Measurements from ENCODE around the gene SLC10A3. TPM values are rescaled to one million over a fixed set of nuclear protein-coding genes. Genes with fewer than 3 reads are reported as not detected.

SLC10A3 gene
- total RNA-seq, 1 donor from 2014 or later, result 20.6 TPM

DNA sequence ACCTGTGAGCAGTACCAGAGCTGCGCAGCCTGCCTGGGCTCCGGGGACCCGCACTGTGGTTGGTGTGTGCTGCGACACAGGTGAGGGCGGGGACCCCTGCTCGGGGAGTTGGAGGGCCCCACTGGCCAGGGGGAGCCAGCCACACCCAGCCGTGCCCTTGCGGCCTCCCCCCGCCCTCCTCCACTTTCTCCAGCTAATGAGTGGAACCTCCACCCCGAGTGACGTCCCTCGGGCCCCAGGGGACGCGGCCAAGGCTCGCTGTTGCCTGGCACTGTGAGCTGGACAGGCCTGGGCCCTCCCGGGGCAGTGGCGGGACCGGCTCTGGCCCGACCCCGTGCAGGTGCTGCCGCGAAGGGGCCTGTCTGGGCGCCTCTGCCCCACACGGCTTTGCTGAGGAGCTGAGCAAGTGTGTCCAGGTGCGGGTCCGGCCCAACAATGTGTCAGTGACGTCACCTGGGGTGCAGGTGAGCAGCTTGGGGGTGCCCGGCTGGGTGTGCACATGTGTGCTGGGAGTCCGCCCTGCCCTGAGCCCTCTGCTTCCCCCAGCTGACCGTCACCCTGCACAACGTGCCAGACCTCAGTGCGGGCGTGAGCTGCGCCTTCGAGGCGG, 26.7 kb downstream of the SLC10A3 start:
- peaks cover 9% of the 10 kb centered on the region for H3K36me3 Mint-ChIP-seq (ENCODE audit: unreplicated experiment)
- no peak for DNase-seq (ENCODE audit: extremely low spot score, unreplicated experiment)
- H3K4me1 Mint-ChIP-seq (ENCODE audit: unreplicated experiment), result peaks cover 11% of the 10 kb centered on the region
- no peaks in the 10 kb centered on the region for H3K9me3 Mint-ChIP-seq (ENCODE audit: unreplicated experiment)
- TF ChIP-seq, protein P1, sequence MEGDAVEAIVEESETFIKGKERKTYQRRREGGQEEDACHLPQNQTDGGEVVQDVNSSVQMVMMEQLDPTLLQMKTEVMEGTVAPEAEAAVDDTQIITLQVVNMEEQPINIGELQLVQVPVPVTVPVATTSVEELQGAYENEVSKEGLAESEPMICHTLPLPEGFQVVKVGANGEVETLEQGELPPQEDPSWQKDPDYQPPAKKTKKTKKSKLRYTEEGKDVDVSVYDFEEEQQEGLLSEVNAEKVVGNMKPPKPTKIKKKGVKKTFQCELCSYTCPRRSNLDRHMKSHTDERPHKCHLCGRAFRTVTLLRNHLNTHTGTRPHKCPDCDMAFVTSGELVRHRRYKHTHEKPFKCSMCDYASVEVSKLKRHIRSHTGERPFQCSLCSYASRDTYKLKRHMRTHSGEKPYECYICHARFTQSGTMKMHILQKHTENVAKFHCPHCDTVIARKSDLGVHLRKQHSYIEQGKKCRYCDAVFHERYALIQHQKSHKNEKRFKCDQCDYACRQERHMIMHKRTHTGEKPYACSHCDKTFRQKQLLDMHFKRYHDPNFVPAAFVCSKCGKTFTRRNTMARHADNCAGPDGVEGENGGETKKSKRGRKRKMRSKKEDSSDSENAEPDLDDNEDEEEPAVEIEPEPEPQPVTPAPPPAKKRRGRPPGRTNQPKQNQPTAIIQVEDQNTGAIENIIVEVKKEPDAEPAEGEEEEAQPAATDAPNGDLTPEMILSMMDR (IDR thresholded peaks at IDR 0.05), result no peak
- H3K27ac Mint-ChIP-seq (ENCODE audit: unreplicated experiment), result no peak overlapping the region
- no peak overlapping the region for H3K4me3 Mint-ChIP-seq (ENCODE audit: unreplicated experiment)
- H3K27me3 Mint-ChIP-seq (ENCODE audit: unreplicated experiment), result no peaks in the 10 kb centered on the region

DNA sequence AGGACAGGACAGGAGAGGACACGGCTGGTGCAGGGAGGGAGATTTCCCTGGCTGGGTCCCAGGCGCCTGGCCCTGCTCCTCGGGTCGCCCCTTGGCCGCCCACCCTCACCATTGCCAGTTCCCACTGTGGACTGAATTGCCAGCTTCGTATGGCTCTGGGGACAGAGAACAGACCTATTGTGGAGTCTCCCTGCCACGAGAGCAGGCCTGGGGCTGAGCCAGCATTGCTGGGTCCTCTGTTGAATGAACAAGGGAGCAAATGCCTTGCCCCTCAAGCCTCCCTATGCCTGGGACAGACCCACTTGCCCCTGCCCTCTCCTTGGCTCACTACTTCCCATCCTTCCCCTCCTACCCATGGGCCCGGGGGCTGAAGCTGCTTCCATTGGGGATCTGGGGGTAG, 28.0 kb downstream of the SLC10A3 start:
- Mint-ChIP-seq H3K4me3 (ENCODE audit: unreplicated experiment) (no peak overlapping the region), H3K27me3 (ENCODE audit: unreplicated experiment) (no peaks in the 10 kb centered on the region), H3K9me3 (ENCODE audit: unreplicated experiment) (no peaks in the 10 kb centered on the region), H3K27ac (ENCODE audit: unreplicated experiment) (no peak overlapping the region), H3K36me3 (ENCODE audit: unreplicated experiment) (peaks cover 10% of the 10 kb centered on the region), H3K4me1 (ENCODE audit: unreplicated experiment) (peaks cover 12% of the 10 kb centered on the region)
- DNase-seq (ENCODE audit: extremely low spot score, unreplicated experiment), result no peak
- TF ChIP-seq, protein P1 (IDR thresholded peaks at IDR 0.05), result no peak

DNA sequence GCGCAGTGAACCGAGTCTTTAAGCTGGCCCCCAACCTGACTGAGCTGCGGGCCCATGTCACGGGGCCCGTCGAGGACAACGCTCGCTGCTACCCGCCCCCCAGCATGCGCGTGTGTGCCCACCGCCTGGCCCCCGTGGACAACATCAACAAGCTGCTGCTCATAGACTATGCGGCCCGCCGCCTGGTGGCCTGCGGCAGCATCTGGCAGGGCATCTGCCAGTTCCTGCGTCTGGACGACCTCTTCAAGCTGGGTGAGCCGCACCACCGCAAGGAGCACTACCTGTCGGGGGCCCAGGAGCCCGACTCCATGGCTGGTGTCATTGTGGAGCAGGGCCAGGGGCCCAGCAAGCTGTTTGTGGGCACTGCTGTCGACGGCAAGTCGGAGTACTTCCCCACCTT, 30.1 kb downstream of the SLC10A3 start:
- peaks cover 14% of the 10 kb centered on the region for H3K4me1 Mint-ChIP-seq (ENCODE audit: unreplicated experiment)
- H3K4me3 Mint-ChIP-seq (ENCODE audit: unreplicated experiment), result peak overlapping the region; percentile 83
- DNase-seq (ENCODE audit: extremely low spot score, unreplicated experiment), result no peak
- H3K27me3 Mint-ChIP-seq (ENCODE audit: unreplicated experiment), result no peaks in the 10 kb centered on the region
- no peak overlapping the region for H3K27ac Mint-ChIP-seq (ENCODE audit: unreplicated experiment)
- H3K36me3 Mint-ChIP-seq (ENCODE audit: unreplicated experiment), result peaks cover 10% of the 10 kb centered on the region
- TF ChIP-seq, protein P1 (IDR thresholded peaks at IDR 0.05), result no peak
- H3K9me3 Mint-ChIP-seq (ENCODE audit: unreplicated experiment), result no peaks in the 10 kb centered on the region

DNA sequence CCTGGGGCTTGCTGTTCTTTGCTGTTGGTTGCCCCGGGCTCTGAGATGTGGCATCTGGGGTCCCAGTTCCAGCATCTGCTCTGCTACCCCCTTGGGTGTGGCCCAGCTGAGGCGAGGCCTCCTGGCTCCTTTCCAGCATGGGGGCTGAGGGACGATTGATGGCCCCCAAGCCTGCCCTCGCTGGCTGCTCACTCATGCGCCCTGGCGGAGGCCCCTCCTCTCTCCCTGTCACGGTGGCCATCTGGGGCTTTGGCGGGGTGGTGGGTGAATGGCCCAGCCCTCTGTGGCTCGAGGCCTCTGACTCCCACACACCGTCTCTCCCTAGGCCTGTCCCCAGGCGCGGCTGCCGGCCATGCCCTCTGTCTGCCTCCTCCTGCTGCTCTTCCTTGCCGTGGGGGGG, 30.6 kb downstream of the SLC10A3 start:
- Mint-ChIP-seq H3K27ac (ENCODE audit: unreplicated experiment) (no peak overlapping the region), H3K4me1 (ENCODE audit: unreplicated experiment) (peaks cover 14% of the 10 kb centered on the region), H3K27me3 (ENCODE audit: unreplicated experiment) (no peaks in the 10 kb centered on the region), H3K4me3 (ENCODE audit: unreplicated experiment) (peak overlapping the region; percentile 83), H3K36me3 (ENCODE audit: unreplicated experiment) (peaks cover 10% of the 10 kb centered on the region), H3K9me3 (ENCODE audit: unreplicated experiment) (no peaks in the 10 kb centered on the region)
- TF ChIP-seq, protein P1 (IDR thresholded peaks at IDR 0.05), result no peak
- DNase-seq (ENCODE audit: extremely low spot score, unreplicated experiment), result no peak

DNA sequence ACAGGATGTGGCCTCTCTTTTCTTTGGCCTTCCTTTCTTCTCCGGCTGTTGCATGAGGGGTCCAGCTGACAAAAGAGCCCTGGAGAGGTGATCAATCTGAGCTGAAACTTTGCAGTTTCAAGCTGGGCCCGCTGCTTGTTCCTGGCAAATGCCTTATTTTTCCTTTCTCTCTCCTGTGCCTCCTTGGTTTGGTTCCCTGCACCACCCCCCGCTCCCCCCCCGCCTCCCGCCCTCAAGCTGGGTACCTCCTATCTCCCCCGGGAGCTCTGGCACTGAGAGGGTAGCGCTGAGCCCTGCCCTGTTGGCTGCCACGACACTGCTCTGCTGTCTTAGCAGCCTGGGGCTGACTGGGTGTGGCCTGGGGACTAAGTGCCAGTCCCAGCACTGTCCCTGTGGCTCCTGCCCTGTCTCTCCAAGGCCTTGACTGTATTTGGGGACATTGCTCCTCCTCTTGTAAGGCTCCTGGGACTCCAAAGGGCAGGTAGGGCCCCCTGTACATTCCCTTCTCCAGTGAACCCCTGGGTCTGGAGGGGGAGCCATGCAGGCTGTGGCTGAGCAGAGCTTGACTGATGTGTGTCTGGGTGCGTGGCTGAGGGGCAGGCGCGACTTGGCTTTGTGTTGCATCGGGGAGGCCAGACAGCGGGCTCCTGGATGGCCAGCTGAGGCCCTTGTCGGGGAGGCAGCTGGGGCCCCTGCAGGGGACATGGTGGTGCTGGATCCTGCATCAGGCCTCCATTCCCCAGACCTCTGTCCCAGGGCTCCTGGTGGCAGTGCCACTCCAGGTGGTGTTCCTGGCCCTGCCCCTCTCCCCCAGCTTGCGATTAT, 31.3 kb downstream of the SLC10A3 start:
- no peaks in the 10 kb centered on the region for H3K9me3 Mint-ChIP-seq (ENCODE audit: unreplicated experiment)
- TF ChIP-seq, protein P1 (IDR thresholded peaks at IDR 0.05), result no peak
- H3K36me3 Mint-ChIP-seq (ENCODE audit: unreplicated experiment), result peaks cover 12% of the 10 kb centered on the region
- H3K4me1 Mint-ChIP-seq (ENCODE audit: unreplicated experiment), result peaks cover 14% of the 10 kb centered on the region
- peak overlapping the region; percentile 83 for H3K4me3 Mint-ChIP-seq (ENCODE audit: unreplicated experiment)
- peak overlapping the region; percentile 44 for H3K27ac Mint-ChIP-seq (ENCODE audit: unreplicated experiment)
- H3K27me3 Mint-ChIP-seq (ENCODE audit: unreplicated experiment), result no peaks in the 10 kb centered on the region
- no peak for DNase-seq (ENCODE audit: extremely low spot score, unreplicated experiment)

All from osteocyte (in vitro differentiated cells).